Ishikawa (cell line): ENCODE data around the gene PRG2.

Source experiments
- CEBPB ChIP-seq: IDR thresholded peaks from 2 replicates; pipeline ENCODE4 v1.6.1; 2012
- CREB1 ChIP-seq: IDR thresholded peaks from 2 replicates; pipeline ENCODE4 v1.6.1; 2012; ENCODE audit warnings: low read depth
- EGR1 ChIP-seq: IDR thresholded peaks from 2 replicates; pipeline ENCODE4 v1.6.1; 2012
- EP300 ChIP-seq: IDR thresholded peaks from 2 replicates; pipeline ENCODE4 v1.6.1; 2012; ENCODE audit warnings: borderline replicate concordance
- FOXM1 ChIP-seq: IDR thresholded peaks from 2 replicates; pipeline ENCODE4 v1.6.1; 2012; ENCODE audit warnings: low read depth, borderline replicate concordance
- MAX ChIP-seq: IDR thresholded peaks from 2 replicates; pipeline ENCODE4 v1.6.1; 2012
- NFIC ChIP-seq: IDR thresholded peaks from 2 replicates; pipeline ENCODE4 v1.6.1; 2012
- RAD21 ChIP-seq: IDR thresholded peaks from 2 replicates; pipeline ENCODE4 v1.6.1; 2012; ENCODE audit warnings: low read depth
- REST ChIP-seq: IDR thresholded peaks from 2 replicates; pipeline ENCODE4 v1.6.1; 2012; ENCODE audit warnings: low read depth, mild to moderate bottlenecking
- TAF1 ChIP-seq: IDR thresholded peaks from 2 replicates; pipeline ENCODE4 v1.6.1; 2012; ENCODE audit warnings: low read depth, mild to moderate bottlenecking
- TCF12 ChIP-seq: IDR thresholded peaks from 2 replicates; pipeline ENCODE4 v1.6.1; 2012; ENCODE audit warnings: low read depth
- TEAD4 ChIP-seq: IDR thresholded peaks from 2 replicates; pipeline ENCODE4 v1.6.1; 2012
- USF1 ChIP-seq: IDR thresholded peaks from 2 replicates; pipeline ENCODE4 v1.6.1; 2012
- YY1 ChIP-seq: IDR thresholded peaks from 2 replicates; pipeline ENCODE4 v1.6.1; 2012; ENCODE audit warnings: low read depth
- ZBTB7A ChIP-seq: IDR thresholded peaks from 2 replicates; pipeline ENCODE4 v1.6.1; 2012; ENCODE audit warnings: low read depth

The PRG2 gene

DNA sequence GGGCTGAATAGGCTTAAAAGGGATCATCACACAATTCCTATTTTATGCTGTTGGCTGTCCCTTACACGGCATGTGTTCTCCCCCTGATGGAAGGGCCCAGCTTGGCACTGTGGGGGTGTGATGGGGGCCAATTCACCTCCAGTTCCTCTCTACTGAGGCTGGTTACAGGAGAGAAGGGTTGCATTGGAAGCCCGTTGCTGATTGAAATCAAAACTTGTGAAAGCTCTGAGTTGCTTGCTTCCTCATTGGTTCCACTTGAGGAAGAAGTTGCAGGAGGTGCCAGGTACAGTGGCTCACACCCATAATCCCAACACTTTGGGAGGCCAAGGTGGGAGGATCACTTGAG lies 13.3 kb upstream of the PRG2 start:
- TF ChIP-seq CEBPB (no peak), CREB1 (no peak), TAF1 (no peak)

GRCh38 chr11:57402188-57403002 lies 11.9 kb upstream of the PRG2 start:
- no peak for TF ChIP-seq EGR1
- no peak for TF ChIP-seq NFIC
- TF ChIP-seq YY1: no peak
- TF ChIP-seq MAX: no peak
- TF ChIP-seq ZBTB7A: no peak
- TF ChIP-seq TEAD4: no peak
- no peak for TF ChIP-seq CEBPB
- no peak for TF ChIP-seq EP300
- TF ChIP-seq FOXM1: no peak
- no peak for TF ChIP-seq USF1
- no peak for TF ChIP-seq TAF1
- no peak for TF ChIP-seq CREB1
- no peak for TF ChIP-seq REST
- TF ChIP-seq RAD21: no peak
- no peak for TF ChIP-seq TCF12

DNA sequence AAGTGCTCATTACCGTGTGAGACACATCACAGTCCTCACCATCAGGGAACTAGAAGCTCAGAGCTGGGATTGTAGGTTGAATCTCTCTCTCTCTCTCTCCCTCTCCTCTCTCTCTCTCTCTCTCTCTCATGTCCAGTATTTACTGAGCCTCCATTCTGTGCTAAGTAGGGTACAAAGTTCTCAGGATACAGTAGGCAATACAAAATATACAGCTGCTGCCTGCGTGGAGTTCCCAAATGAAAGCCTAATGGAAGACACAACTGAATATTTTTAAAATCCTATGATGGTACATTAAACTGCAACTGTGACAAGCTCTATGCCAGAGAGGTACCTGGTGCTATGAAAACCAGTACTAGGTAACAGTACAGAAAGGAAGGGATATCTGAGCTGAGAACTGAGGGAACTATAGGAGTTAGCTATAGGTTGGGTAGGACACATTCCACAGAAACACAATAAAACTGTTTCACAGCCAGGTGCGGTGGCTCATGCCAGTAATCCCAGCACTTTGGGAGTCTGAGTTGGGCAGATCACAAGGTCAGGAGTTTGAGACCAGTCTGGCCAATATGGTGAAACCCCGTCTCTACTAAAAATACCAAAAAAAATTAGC lies 9.6 kb upstream of the PRG2 start:
- TF ChIP-seq REST (no peak), FOXM1 (no peak), YY1 (no peak), EGR1 (no peak), NFIC (no peak), TEAD4 (no peak), CREB1 (no peak), CEBPB (no peak), ZBTB7A (no peak), USF1 (no peak), EP300 (no peak), TAF1 (no peak)

DNA sequence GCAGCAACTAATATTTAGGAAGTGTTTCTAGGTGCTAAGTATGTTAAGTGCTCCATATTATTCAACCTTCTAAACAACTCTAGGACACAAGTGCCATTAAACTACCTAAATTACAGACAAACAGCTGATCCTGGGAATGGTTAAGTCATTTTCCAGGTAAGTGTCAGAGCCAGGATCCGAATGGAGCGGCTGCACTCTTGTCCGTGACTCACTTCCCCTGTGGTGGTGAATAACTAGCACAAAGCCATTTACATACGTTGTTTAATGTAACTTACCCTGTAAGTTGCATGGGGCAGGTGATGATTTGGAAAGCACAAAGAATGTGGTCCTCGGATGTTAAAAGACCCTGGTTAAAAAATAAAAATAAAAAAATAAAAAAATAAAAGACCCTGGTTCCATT lies 8.8 kb upstream of the PRG2 start:
- TF ChIP-seq CREB1 (no peak), EGR1 (no peak), USF1 (no peak), FOXM1 (no peak), YY1 (no peak), MAX (no peak), NFIC (no peak), RAD21 (no peak), CEBPB (no peak), TCF12 (no peak), TEAD4 (no peak), ZBTB7A (no peak), REST (no peak)
